Endothelial cell of umbilical vein (primary cell): ENCODE data around the gene PRMT1. TPM values are rescaled to one million over a fixed set of nuclear protein-coding genes. Genes with fewer than 3 reads are reported as not detected.

Experiments used
- BruUV-seq: library from RNA; stranded (reverse); fragments of 400-500 nt; replicated peaks from 2 replicates; lab custom pipeline; 2021; lab: Mats Ljungman, UMichigan
- CTCF ChIA-PET: fragments of 300-600, 350-600 bp; sonication (Branson Sonifier 250); formaldehyde crosslinking; loops from one replicate; lab custom pipeline; 2021; ENCODE audit warnings: antibody characterized with exemption, inconsistent platforms; lab: Charles Lee
- POLR2A ChIA-PET: fragments of 300-600, 350-600 bp; sonication (Branson Sonifier 250); formaldehyde crosslinking; loops from one replicate; lab custom pipeline; 2021; ENCODE audit warnings: antibody characterized with exemption, inconsistent platforms; lab: Charles Lee
- DNase-seq: peaks from one replicate; pipeline ENCODE4 v3.0.0-alpha.2; 2011; ENCODE audit warnings: low read depth, low spot score
- FAIRE-seq: peaks from 2 replicates; lab custom pipeline; 2011; peaks lifted over from hg19 to GRCh38; lab: Jason Lieb, UNC
- H2AFZ ChIP-seq: 2 replicates; pipeline ENCODE4 v1.6.0; 2012; ENCODE audit warnings: low read depth, low read length, control low read depth, inconsistent platforms
- H3K27ac ChIP-seq: 2 replicates; pipeline ENCODE4 v1.5.1; 2011; ENCODE audit warnings: low read depth, mild to moderate bottlenecking, control low read depth, low read length, moderate library complexity; ENCODE audit not compliant: insufficient read depth
- H3K27me3 ChIP-seq, 2 experiments: 2 replicates each; pipeline versions ENCODE4 v1.6.0 to v1.6.1; 2011; ENCODE audit warnings: low read length in 2 of 2, mixed read lengths in 1 of 2; ENCODE audit not compliant: control insufficient read depth in 2 of 2, insufficient read depth in 2 of 2
- H3K36me3 ChIP-seq, 2 experiments: 2 replicates in 1 of 2; 3 replicates in 1 of 2; pipeline ENCODE4 v1.5.1; 2011; ENCODE audit warnings: low read length in 2 of 2, mild to moderate bottlenecking in 1 of 2, moderate library complexity in 1 of 2; ENCODE audit not compliant: control insufficient read depth in 2 of 2, insufficient read depth in 2 of 2; ENCODE audit errors: extremely low read depth in 1 of 2
- H3K4me1 ChIP-seq: 3 replicates; pipeline ENCODE4 v1.5.1; 2011; ENCODE audit warnings: mild to moderate bottlenecking, low read length; ENCODE audit not compliant: control insufficient read depth, insufficient read depth; ENCODE audit errors: extremely low read depth
- H3K4me2 ChIP-seq: 2 replicates; pipeline ENCODE4 v1.6.1; 2011; ENCODE audit warnings: low read length, control low read depth, mixed read lengths; ENCODE audit not compliant: insufficient read depth
- H3K4me3 ChIP-seq, 3 experiments: fragments of 200-600 bp in 1 of 3; sonication (generic), shearing (Covaris generic) in 1 of 3; replicated peaks in 1 of 3; 2 replicates each; pipeline ENCODE4 v1.5.1; 2011 to 2016; ENCODE audit warnings: control low read depth in 3 of 3, low read length in 3 of 3, mild to moderate bottlenecking in 2 of 3, inconsistent platforms in 1 of 3, low read depth in 1 of 3, moderate library complexity in 1 of 3; ENCODE audit not compliant: insufficient read depth in 1 of 3
- H3K79me2 ChIP-seq: 2 replicates; pipeline ENCODE4 v1.6.0; 2012; ENCODE audit warnings: low read length, inconsistent platforms; ENCODE audit not compliant: control insufficient read depth, insufficient read depth
- H3K9ac ChIP-seq: replicated peaks from 2 replicates; pipeline ENCODE3; 2011; ENCODE audit warnings: low read length, control low read depth; ENCODE audit not compliant: insufficient read depth; ENCODE audit errors: extremely low read depth
- H3K9me1 ChIP-seq: replicated peaks from 3 replicates; pipeline ENCODE4 v1.6.0; 2011; ENCODE audit warnings: mild to moderate bottlenecking, low read length; ENCODE audit not compliant: control insufficient read depth, insufficient read depth; ENCODE audit errors: extremely low read depth
- H3K9me3 ChIP-seq: replicated peaks from 2 replicates; pipeline ENCODE4 v1.5.1; 2012; ENCODE audit warnings: low read length, inconsistent platforms; ENCODE audit not compliant: control insufficient read depth, insufficient read depth
- H4K20me1 ChIP-seq: replicated peaks from 2 replicates; pipeline ENCODE3; 2011; ENCODE audit warnings: mild to moderate bottlenecking, low read length; ENCODE audit not compliant: control insufficient read depth, insufficient read depth; ENCODE audit errors: extremely low read depth
- GATA2 ChIP-seq: IDR thresholded peaks from 2 replicates; pipeline ENCODE4 v1.7.0; 2011; ENCODE audit warnings: low read depth, mild to moderate bottlenecking, moderate library complexity, mixed read lengths, low read length; ENCODE audit not compliant: insufficient read length, insufficient read depth
- JUN ChIP-seq: IDR thresholded peaks from 2 replicates; pipeline ENCODE4 v1.6.1; 2011; ENCODE audit warnings: borderline replicate concordance, low read depth; ENCODE audit not compliant: insufficient read length, insufficient read depth
- MYC ChIP-seq: IDR thresholded peaks from one replicate; pipeline ENCODE4 v1.6.1; 2011; ENCODE audit warnings: mild to moderate bottlenecking, low read depth, low read length
- POLR2A ChIP-seq: IDR thresholded peaks from 2 replicates; pipeline ENCODE4 v1.6.1; 2012; ENCODE audit warnings: low read depth, mild to moderate bottlenecking, control low read depth, low read length
- dilution Hi-C: fragments of 300-500 bp; cut with MboI; formaldehyde crosslinking; loops from one replicate; pipeline ENCODE4 v1.15.0; 2019; ENCODE audit warnings: low sequenced_read_pairs; ENCODE audit not compliant: extremely low pct_ligation_motif_present
- intact Hi-C: fragments of 100-400 bp; cut with micrococcal nuclease; formaldehyde crosslinking; loops from one replicate; pipeline ENCODE4 v1.10.0; 2022
- polyA plus RNA-seq, 4 experiments: library from polyadenylated mRNA; depleted of rRNA in 3 of 4; stranded (reverse) in 3 of 4; unstranded in 1 of 4; fragments of >200 nt; gene quantifications; 2 replicates each; pipeline versions ENCODE4 v1.2.1 to v1.2.3, GENCODE V29; 2011 to 2012; ENCODE audit warnings: missing spikeins in 1 of 4
- total RNA-seq: library from RNA; stranded (reverse); gene quantifications from 2 replicates; pipeline ENCODE4 v1.2.3, GENCODE V29; 2021
- TF ChIP-seq, protein P1 (sequence below), 2 donors: IDR thresholded peaks; 1 replicate in 1 of 2; 2 replicates in 1 of 2; pipeline ENCODE4 v1.5.1; 2011; ENCODE audit warnings: low read length in 2 of 2, mild to moderate bottlenecking in 2 of 2, moderate library complexity in 2 of 2, control low read depth in 1 of 2, inconsistent platforms in 1 of 2, low read depth in 1 of 2; ENCODE audit not compliant: insufficient read depth in 1 of 2; ENCODE audit errors: extremely low read depth in 1 of 2
- TF ChIP-seq, protein P2 (sequence below): IDR thresholded peaks from 2 replicates; pipeline ENCODE4 v1.6.1; 2011; ENCODE audit not compliant: insufficient read depth, insufficient read length

PRMT1 gene
- total and polyA plus RNA-seq, 2 donors (not counting 3 experiments of a cell fraction or from before 2014, with no cell fraction given) = 242 to 542 TPM

DNA sequence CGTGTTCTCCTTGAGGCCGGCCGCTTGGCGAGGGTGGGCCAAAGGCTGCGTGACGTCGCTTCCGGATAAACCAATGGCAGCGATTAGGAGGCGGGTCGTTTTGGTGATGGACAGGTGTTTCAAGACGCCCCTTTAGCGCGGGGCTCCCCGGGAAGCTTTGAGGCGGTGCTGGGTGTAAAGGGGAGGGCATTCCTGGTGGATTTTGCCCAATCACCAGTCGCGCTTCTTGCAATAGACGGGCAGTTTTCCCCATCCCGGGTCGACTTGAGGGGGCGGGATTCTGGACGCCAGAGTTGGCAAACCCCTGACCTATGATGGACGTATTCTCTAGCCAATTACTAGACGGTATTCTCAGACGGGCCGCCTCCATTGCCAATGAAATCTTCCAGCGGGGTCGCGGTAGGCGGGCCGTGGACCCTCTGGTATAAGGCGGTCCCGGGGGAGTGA is 264 bp upstream of the PRMT1 start:
- no TSS peak for BruUV-seq
- CTCF ChIA-PET = interaction anchor here (0.7 to 3.2 kb wide), 13 partner anchors 9 to 203 kb away, joined by 3 to 15 read pairs (median 4); partner anchors contain the start of genes BCL2L12, FLT3LG, FUZ and IRF3

More for the DNA sequence above, 264 bp upstream of the PRMT1 start:
- Histone ChIP-seq H4K20me1 (no peaks in the 10 kb centered on the region), H3K27ac (peak overlapping the region; percentile 95), H3K9me1 (no peaks in the 10 kb centered on the region), H3K9me3 (no peaks in the 10 kb centered on the region), H3K27me3 (no peaks in the 10 kb centered on the region), H3K4me3 (peak overlapping the region; percentile 69 to 97 (median 78)), H2AFZ (no peak overlapping the region), H3K79me2 (peaks cover 42% of the 10 kb centered on the region), H3K36me3 (peaks cover 1% of the 10 kb centered on the region in 2 experiments), H3K9ac (peak overlapping the region; percentile 93), H3K4me2 (no peak overlapping the region), H3K4me1 (peaks cover 25% of the 10 kb centered on the region)
- FAIRE-seq (peak; percentile 100), DNase-seq (peak; percentile 100)
- intact Hi-C loops = loop anchor here (1.0 to 5.0 kb wide), 5 partner anchors 12 to 190 kb away; partner anchors contain the start of genes BCL2L12, IRF3, PNKP and RRAS
- dilution Hi-C loops = no loop called here
- POLR2A ChIA-PET = interaction anchor here (0.6 to 3.0 kb wide), 9 partner anchors 12 to 189 kb away, joined by 3 to 15 read pairs (median 5); partner anchors contain the start of genes AP2A1, BCL2L12, IRF3 and RRAS
- TF ChIP-seq GATA2 (no peak), JUN (no peak), POLR2A (no peak), MYC (no peak)
- TF ChIP-seq, protein P1, sequence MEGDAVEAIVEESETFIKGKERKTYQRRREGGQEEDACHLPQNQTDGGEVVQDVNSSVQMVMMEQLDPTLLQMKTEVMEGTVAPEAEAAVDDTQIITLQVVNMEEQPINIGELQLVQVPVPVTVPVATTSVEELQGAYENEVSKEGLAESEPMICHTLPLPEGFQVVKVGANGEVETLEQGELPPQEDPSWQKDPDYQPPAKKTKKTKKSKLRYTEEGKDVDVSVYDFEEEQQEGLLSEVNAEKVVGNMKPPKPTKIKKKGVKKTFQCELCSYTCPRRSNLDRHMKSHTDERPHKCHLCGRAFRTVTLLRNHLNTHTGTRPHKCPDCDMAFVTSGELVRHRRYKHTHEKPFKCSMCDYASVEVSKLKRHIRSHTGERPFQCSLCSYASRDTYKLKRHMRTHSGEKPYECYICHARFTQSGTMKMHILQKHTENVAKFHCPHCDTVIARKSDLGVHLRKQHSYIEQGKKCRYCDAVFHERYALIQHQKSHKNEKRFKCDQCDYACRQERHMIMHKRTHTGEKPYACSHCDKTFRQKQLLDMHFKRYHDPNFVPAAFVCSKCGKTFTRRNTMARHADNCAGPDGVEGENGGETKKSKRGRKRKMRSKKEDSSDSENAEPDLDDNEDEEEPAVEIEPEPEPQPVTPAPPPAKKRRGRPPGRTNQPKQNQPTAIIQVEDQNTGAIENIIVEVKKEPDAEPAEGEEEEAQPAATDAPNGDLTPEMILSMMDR (IDR thresholded peaks at IDR 0.05; ENCODE audit: extremely low read depth in 1 of 2, insufficient read depth in 1 of 2, low read depth in 1 of 2, low read length in 2 of 2) = no peak
- TF ChIP-seq, protein P2, sequence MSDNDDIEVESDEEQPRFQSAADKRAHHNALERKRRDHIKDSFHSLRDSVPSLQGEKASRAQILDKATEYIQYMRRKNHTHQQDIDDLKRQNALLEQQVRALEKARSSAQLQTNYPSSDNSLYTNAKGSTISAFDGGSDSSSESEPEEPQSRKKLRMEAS = no peak
